Mucosa of descending colon (tissue), 3 donors: ENCODE data around the gene FGFR1OP2. TPM values are rescaled to one million over a fixed set of nuclear protein-coding genes. Genes with fewer than 3 reads are reported as not detected.
"Not testable (repeated sequence)": the region's sequence is repeated elsewhere in the genome, so short reads cannot be mapped to it uniquely, and the experiment has no call there.

ENCODE experiments used
- ATAC-seq: fragments of 200-7000 bp; cut with Tn5 transposase; one replicate; pipeline ENCODE4 v1.9.1; 2020; ENCODE audit warnings: mild to moderate bottlenecking, moderate library complexity
- DNase-seq, 3 donors: peaks; one replicate each; pipeline ENCODE4 v3.0.0-alpha.2; 2020
- H3K36me3 ChIP-seq: fragments of 200-600 bp; one replicate; pipeline ENCODE4 v1.8.0; 2021; ENCODE audit warnings: low read depth, mild to moderate bottlenecking
- H3K4me1 ChIP-seq: fragments of 200-600 bp; one replicate; pipeline ENCODE4 v1.8.0; 2021; ENCODE audit warnings: low read depth, mild to moderate bottlenecking
- H3K4me3 ChIP-seq: fragments of 200-600 bp; one replicate; pipeline ENCODE4 v1.8.0; 2021; ENCODE audit warnings: mild to moderate bottlenecking
- H3K9me3 ChIP-seq: fragments of 200-600 bp; one replicate; pipeline ENCODE4 v1.8.0; 2021; ENCODE audit warnings: mild to moderate bottlenecking
- intact Hi-C, 2 donors: fragments of 100-400 bp; cut with DNase I in 1 of 2; cut with micrococcal nuclease in 1 of 2; formaldehyde crosslinking; loops; one replicate each; pipeline versions ENCODE4 v1.11.0 to v1.11.1; 2022; cut with DNase I, micrococcal nuclease
- long read RNA-seq, 2 donors: library from polyadenylated mRNA; unstranded; transcript quantifications; one replicate each; pipeline ENCODE4 v2.0.0, GENCODE V29; 2019 to 2021
- total RNA-seq, 3 donors: library from RNA; stranded (reverse); fragmentation: NEBNext Ultra II Directional in 2 of 3; extraction: Animal tissue kit (Norgen Biotek cat#: 25700) in 2 of 3; gene quantifications; one replicate each; pipeline versions ENCODE4 v1.2.1 to v1.2.4, GENCODE V29; 2021 to 2023
- TF ChIP-seq, protein P1 (sequence below): fragments of 200-600 bp; IDR thresholded peaks from one replicate; pipeline ENCODE4 v1.8.0; 2022; ENCODE audit warnings: antibody characterized with exemption, mild to moderate bottlenecking
- donor health status: DM: no; HTN: no; CAD: no; lungs with moderate emphysema.
- donor health status: DM: no; HTN: no; CAD: no.
- donor health status: DM: no; HTN: yes; CAD: no.

The FGFR1OP2 gene
- 10 to 100 TPM; 25.1 to 50.9 (median 28.2) TPM for total RNA-seq
- long read RNA-seq, donor 1, transcript FGFR1OP2-201 (7 exons, 2,924 nt) = minor isoform, 18 of 54 reads
- long read RNA-seq, donor 1, transcript FGFR1OP2-202 (6 exons, 2,790 nt) = major isoform, 24 of 54 reads
- long read RNA-seq, donor 1, transcript FGFR1OP2-206 (5 exons, 956 nt) = minor isoform, 5 of 54 reads
- long read RNA-seq, donor 1, partial matches to known transcripts = 4 of 54 reads
- long read RNA-seq, donor 1, other reads (novel, unspliced or antisense) = 2 of 54 reads
- long read RNA-seq, donor 2, transcript FGFR1OP2-202 (6 exons, 2,790 nt) = major isoform, 10 of 14 reads
- long read RNA-seq, donor 2, partial matches to known transcripts = 0 of 14 reads
- long read RNA-seq, donor 2, other reads (novel, unspliced or antisense) = 0 of 14 reads

DNA sequence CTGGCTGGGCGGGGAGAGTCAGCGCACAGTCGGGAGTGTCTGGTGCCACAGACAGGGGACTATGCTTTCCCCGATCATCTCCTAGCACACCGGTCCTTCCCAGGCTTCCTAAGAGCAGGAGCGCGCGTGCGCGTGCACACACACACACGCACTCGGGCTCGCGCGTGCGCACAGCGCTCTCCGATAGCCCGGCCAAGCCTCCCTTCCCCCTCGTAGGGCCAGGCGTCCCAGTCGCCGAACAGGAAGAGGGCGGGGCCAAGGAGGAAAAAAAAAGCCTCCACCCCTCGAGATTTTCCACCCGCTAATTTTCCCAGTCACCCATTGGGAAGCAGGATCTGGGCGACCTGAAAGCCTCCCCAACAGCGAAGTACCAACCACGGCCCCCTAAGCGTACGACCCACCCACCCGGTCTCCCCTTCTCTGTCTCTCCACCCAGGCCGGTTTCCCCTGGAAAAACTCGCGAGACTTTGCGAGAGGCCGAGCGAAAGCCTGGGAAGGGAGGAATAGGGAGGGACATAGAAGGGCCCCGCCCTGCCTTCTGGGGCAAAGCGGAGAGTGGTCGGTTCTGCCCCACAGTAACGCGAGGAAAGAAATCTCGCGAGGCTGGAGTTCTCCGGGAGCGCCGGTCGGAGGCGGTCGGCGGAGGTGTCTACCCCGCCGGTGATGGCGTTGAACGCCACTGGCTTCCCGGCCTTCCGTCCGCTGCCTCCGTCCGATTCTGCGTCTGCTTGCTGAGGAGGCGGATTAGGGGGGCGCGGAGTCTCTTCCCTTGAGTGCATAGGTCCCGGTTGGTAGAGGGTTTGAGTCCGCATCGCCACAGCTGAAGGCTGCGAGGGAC lies at the start of gene FGFR1OP2, which contains the start of gene INTS13:
Gene FGFR1OP2 (plus strand): TSS at position 608 of the 838 bp plus-strand sequence. CDS start 15,689 bp downstream, outside the sequence.
Gene INTS13 (minus strand): TSS at position 119 of the 838 bp plus-strand sequence. CDS start 1,178 bp downstream, outside the sequence.
- ATAC-seq = peak; percentile 95
- peaks cover 15% of the 10 kb centered on the region for H3K4me1 ChIP-seq
- H3K36me3 ChIP-seq = peaks cover 7% of the 10 kb centered on the region
- peak within 1 kb of the TSS; percentile 51 for H3K4me3 ChIP-seq
- DNase-seq = peak; percentile 98 to 100 (median 98)
- H3K9me3 ChIP-seq = no peaks in the 10 kb centered on the region
- TF ChIP-seq, protein P1, sequence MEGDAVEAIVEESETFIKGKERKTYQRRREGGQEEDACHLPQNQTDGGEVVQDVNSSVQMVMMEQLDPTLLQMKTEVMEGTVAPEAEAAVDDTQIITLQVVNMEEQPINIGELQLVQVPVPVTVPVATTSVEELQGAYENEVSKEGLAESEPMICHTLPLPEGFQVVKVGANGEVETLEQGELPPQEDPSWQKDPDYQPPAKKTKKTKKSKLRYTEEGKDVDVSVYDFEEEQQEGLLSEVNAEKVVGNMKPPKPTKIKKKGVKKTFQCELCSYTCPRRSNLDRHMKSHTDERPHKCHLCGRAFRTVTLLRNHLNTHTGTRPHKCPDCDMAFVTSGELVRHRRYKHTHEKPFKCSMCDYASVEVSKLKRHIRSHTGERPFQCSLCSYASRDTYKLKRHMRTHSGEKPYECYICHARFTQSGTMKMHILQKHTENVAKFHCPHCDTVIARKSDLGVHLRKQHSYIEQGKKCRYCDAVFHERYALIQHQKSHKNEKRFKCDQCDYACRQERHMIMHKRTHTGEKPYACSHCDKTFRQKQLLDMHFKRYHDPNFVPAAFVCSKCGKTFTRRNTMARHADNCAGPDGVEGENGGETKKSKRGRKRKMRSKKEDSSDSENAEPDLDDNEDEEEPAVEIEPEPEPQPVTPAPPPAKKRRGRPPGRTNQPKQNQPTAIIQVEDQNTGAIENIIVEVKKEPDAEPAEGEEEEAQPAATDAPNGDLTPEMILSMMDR = no peak
- intact Hi-C loops = no loop called here

DNA sequence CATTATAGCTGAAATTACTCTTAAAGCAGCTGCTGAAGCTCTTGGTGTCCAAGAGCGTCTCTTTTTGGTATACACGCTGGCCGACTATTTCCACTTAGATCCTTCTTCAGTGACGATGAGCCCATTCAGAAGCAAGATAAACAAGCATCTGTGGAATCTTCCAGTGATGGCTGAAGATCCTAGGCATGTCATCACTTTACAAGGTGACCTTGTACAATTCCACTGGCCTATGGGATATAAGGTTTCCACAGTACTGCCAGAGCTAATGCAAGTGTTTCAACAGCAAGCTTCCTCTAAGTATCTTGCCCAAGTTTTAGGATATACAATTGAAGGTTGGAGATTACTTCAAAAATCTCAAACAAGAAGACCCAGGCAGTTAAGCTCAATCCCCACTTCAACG lies 47.5 kb upstream of the FGFR1OP2 start:
- no peak overlapping the region for H3K4me3 ChIP-seq
- intact Hi-C loops = no loop called here
- TF ChIP-seq, protein P1 = no peak
- DNase-seq (no peak), ATAC-seq (no peak)
- no peaks in the 10 kb centered on the region for H3K9me3 ChIP-seq
- no peaks in the 10 kb centered on the region for H3K36me3 ChIP-seq
- H3K4me1 ChIP-seq = no peaks in the 10 kb centered on the region

DNA sequence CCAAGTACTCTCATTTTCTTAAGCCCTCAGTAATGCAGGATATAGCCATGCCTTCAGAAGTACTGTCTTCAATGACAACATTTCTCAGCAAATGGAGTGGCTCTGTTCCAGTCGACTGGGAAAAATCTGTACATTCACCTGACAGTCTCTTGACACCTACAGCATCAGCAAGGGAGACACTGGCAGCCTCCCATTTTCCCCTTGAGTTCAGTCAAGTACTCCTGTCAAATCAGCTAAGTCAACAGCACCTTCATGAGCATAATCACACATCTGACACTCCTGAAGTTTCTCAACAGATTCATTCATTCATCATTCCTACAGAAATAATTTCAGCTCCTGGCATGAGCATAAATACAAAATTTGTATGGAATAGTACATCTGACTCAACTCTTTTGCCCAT lies 46.6 kb upstream of the FGFR1OP2 start:
- TF ChIP-seq, protein P1 = no peak
- no peaks in the 10 kb centered on the region for H3K4me1 ChIP-seq
- ATAC-seq = no peak
- no peak for DNase-seq
- H3K36me3 ChIP-seq = no peaks in the 10 kb centered on the region
- H3K4me3 ChIP-seq = no peak overlapping the region
- intact Hi-C loops = no loop called here
- no peaks in the 10 kb centered on the region for H3K9me3 ChIP-seq

DNA sequence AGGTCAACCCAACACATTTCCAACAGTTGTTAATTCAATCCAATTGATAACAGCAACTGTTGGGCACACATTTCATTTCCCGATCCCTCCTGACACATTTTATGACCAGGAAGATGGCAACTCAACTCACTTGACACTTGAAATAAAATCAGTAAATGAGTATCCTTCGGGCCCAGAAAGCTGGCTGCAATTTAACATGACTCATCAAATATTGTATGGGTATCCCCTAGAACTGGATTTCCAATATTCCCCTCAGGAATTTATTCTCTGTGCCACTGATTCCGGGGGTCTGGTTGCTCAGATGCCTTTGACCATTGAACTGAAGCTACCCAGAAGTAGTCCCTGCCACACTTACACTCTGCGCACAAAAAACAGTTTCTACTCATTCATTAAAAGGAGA lies 42.6 kb upstream of the FGFR1OP2 start:
- no peaks in the 10 kb centered on the region for H3K9me3 ChIP-seq
- intact Hi-C loops = no loop called here
- H3K4me1 ChIP-seq = no peaks in the 10 kb centered on the region
- no peak overlapping the region for H3K4me3 ChIP-seq
- TF ChIP-seq, protein P1 = no peak
- ATAC-seq (no peak), DNase-seq (no peak)
- no peaks in the 10 kb centered on the region for H3K36me3 ChIP-seq

DNA sequence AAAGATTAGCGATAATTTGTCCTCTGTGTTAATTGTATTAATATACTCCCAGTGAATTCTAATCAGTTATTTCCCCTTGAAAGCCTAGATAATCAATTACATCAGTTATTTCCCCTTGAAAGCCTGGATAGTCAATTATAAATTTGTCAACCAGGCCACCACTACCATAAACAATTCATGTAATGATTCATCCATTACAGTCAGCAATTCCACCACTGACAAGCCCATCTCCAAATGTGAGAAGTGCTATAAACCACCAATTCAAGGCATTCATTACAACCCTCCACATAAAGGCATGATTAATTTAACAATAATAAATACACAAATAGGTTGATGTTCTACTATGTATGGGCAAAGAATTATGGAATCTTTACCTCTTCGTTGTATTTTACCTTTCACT lies 41.4 kb upstream of the FGFR1OP2 start:
- H3K36me3 ChIP-seq = no peaks in the 10 kb centered on the region
- H3K4me1 ChIP-seq = no peaks in the 10 kb centered on the region
- intact Hi-C loops = no loop called here
- TF ChIP-seq, protein P1 = no peak
- DNase-seq (no peak), ATAC-seq (no peak)
- H3K4me3 ChIP-seq = no peak overlapping the region
- H3K9me3 ChIP-seq = no peaks in the 10 kb centered on the region

DNA sequence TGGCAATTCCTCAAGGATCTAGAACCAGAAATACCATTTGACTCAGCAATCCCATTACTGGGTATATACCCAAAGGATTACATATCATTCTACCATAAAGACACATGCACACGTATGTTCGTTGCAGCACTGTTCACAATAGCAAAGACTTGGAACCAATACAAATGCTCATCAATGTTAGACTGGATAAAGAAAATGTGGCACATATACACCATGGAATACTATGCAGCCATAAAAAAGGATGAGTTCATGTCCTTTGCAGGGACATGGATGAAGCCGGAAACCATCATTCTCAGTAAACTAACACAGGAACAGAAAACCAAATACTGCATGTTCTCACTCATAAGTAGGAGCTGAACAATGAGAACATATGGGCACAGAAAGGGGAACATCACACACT lies 34.9 kb upstream of the FGFR1OP2 start:
- ATAC-seq, H3K36me3 ChIP-seq, H3K9me3 ChIP-seq, DNase-seq, intact Hi-C loops, H3K4me1 ChIP-seq, H3K4me3 ChIP-seq: not testable (repeated sequence)
